Endothelial cell of umbilical vein (primary cell): ENCODE data around the gene CKS1B. TPM values are rescaled to one million over a fixed set of nuclear protein-coding genes. Genes with fewer than 3 reads are reported as not detected.

Experiments used
- BruUV-seq: library from RNA; stranded (reverse); fragments of 400-500 nt; replicated peaks from 2 replicates; lab custom pipeline; 2021; lab: Mats Ljungman, UMichigan
- CTCF ChIA-PET: fragments of 300-600, 350-600 bp; sonication (Branson Sonifier 250); formaldehyde crosslinking; loops from one replicate; lab custom pipeline; 2021; ENCODE audit warnings: antibody characterized with exemption, inconsistent platforms; lab: Charles Lee
- POLR2A ChIA-PET: fragments of 300-600, 350-600 bp; sonication (Branson Sonifier 250); formaldehyde crosslinking; loops from one replicate; lab custom pipeline; 2021; ENCODE audit warnings: antibody characterized with exemption, inconsistent platforms; lab: Charles Lee
- DNase-seq: peaks from one replicate; pipeline ENCODE4 v3.0.0-alpha.2; 2011; ENCODE audit warnings: low read depth, low spot score
- FAIRE-seq: peaks from 2 replicates; lab custom pipeline; 2011; peaks lifted over from hg19 to GRCh38; lab: Jason Lieb, UNC
- H2AFZ ChIP-seq: 2 replicates; pipeline ENCODE4 v1.6.0; 2012; ENCODE audit warnings: low read depth, low read length, control low read depth, inconsistent platforms
- H3K27ac ChIP-seq: 2 replicates; pipeline ENCODE4 v1.5.1; 2011; ENCODE audit warnings: low read depth, mild to moderate bottlenecking, control low read depth, low read length, moderate library complexity; ENCODE audit not compliant: insufficient read depth
- H3K27me3 ChIP-seq, 2 experiments: 2 replicates each; pipeline versions ENCODE4 v1.6.0 to v1.6.1; 2011; ENCODE audit warnings: low read length in 2 of 2, mixed read lengths in 1 of 2; ENCODE audit not compliant: control insufficient read depth in 2 of 2, insufficient read depth in 2 of 2
- H3K36me3 ChIP-seq, 2 experiments: 2 replicates in 1 of 2; 3 replicates in 1 of 2; pipeline ENCODE4 v1.5.1; 2011; ENCODE audit warnings: low read length in 2 of 2, mild to moderate bottlenecking in 1 of 2, moderate library complexity in 1 of 2; ENCODE audit not compliant: control insufficient read depth in 2 of 2, insufficient read depth in 2 of 2; ENCODE audit errors: extremely low read depth in 1 of 2
- H3K4me1 ChIP-seq: 3 replicates; pipeline ENCODE4 v1.5.1; 2011; ENCODE audit warnings: mild to moderate bottlenecking, low read length; ENCODE audit not compliant: control insufficient read depth, insufficient read depth; ENCODE audit errors: extremely low read depth
- H3K4me2 ChIP-seq: 2 replicates; pipeline ENCODE4 v1.6.1; 2011; ENCODE audit warnings: low read length, control low read depth, mixed read lengths; ENCODE audit not compliant: insufficient read depth
- H3K4me3 ChIP-seq, 3 experiments: fragments of 200-600 bp in 1 of 3; sonication (generic), shearing (Covaris generic) in 1 of 3; replicated peaks in 1 of 3; 2 replicates each; pipeline ENCODE4 v1.5.1; 2011 to 2016; ENCODE audit warnings: control low read depth in 3 of 3, low read length in 3 of 3, mild to moderate bottlenecking in 2 of 3, inconsistent platforms in 1 of 3, low read depth in 1 of 3, moderate library complexity in 1 of 3; ENCODE audit not compliant: insufficient read depth in 1 of 3
- H3K79me2 ChIP-seq: 2 replicates; pipeline ENCODE4 v1.6.0; 2012; ENCODE audit warnings: low read length, inconsistent platforms; ENCODE audit not compliant: control insufficient read depth, insufficient read depth
- H3K9ac ChIP-seq: replicated peaks from 2 replicates; pipeline ENCODE3; 2011; ENCODE audit warnings: low read length, control low read depth; ENCODE audit not compliant: insufficient read depth; ENCODE audit errors: extremely low read depth
- H3K9me1 ChIP-seq: replicated peaks from 3 replicates; pipeline ENCODE4 v1.6.0; 2011; ENCODE audit warnings: mild to moderate bottlenecking, low read length; ENCODE audit not compliant: control insufficient read depth, insufficient read depth; ENCODE audit errors: extremely low read depth
- H3K9me3 ChIP-seq: replicated peaks from 2 replicates; pipeline ENCODE4 v1.5.1; 2012; ENCODE audit warnings: low read length, inconsistent platforms; ENCODE audit not compliant: control insufficient read depth, insufficient read depth
- H4K20me1 ChIP-seq: replicated peaks from 2 replicates; pipeline ENCODE3; 2011; ENCODE audit warnings: mild to moderate bottlenecking, low read length; ENCODE audit not compliant: control insufficient read depth, insufficient read depth; ENCODE audit errors: extremely low read depth
- CTCF ChIP-seq, 2 donors: IDR thresholded peaks; 1 replicate in 1 of 2; 2 replicates in 1 of 2; pipeline ENCODE4 v1.5.1; 2011; ENCODE audit warnings: low read length in 2 of 2, mild to moderate bottlenecking in 2 of 2, moderate library complexity in 2 of 2, control low read depth in 1 of 2, inconsistent platforms in 1 of 2, low read depth in 1 of 2; ENCODE audit not compliant: insufficient read depth in 1 of 2; ENCODE audit errors: extremely low read depth in 1 of 2
- FOS ChIP-seq: IDR thresholded peaks from 2 replicates; pipeline ENCODE4 v1.6.1; 2011; ENCODE audit warnings: mild to moderate bottlenecking, low read length, moderate library complexity, borderline replicate concordance; ENCODE audit not compliant: insufficient read depth
- GATA2 ChIP-seq: IDR thresholded peaks from 2 replicates; pipeline ENCODE4 v1.7.0; 2011; ENCODE audit warnings: low read depth, mild to moderate bottlenecking, moderate library complexity, mixed read lengths, low read length; ENCODE audit not compliant: insufficient read length, insufficient read depth
- MAX ChIP-seq: IDR thresholded peaks from 2 replicates; pipeline ENCODE4 v1.6.1; 2011; ENCODE audit not compliant: insufficient read depth, insufficient read length
- MYC ChIP-seq: IDR thresholded peaks from one replicate; pipeline ENCODE4 v1.6.1; 2011; ENCODE audit warnings: mild to moderate bottlenecking, low read depth, low read length
- POLR2A ChIP-seq: IDR thresholded peaks from 2 replicates; pipeline ENCODE4 v1.6.1; 2012; ENCODE audit warnings: low read depth, mild to moderate bottlenecking, control low read depth, low read length
- dilution Hi-C: fragments of 300-500 bp; cut with MboI; formaldehyde crosslinking; loops from one replicate; pipeline ENCODE4 v1.15.0; 2019; ENCODE audit warnings: low sequenced_read_pairs; ENCODE audit not compliant: extremely low pct_ligation_motif_present
- intact Hi-C: fragments of 100-400 bp; cut with micrococcal nuclease; formaldehyde crosslinking; loops from one replicate; pipeline ENCODE4 v1.10.0; 2022
- polyA plus RNA-seq, 4 experiments: library from polyadenylated mRNA; depleted of rRNA in 3 of 4; stranded (reverse) in 3 of 4; unstranded in 1 of 4; fragments of >200 nt; gene quantifications; 2 replicates each; pipeline versions ENCODE4 v1.2.1 to v1.2.3, GENCODE V29; 2011 to 2012; ENCODE audit warnings: missing spikeins in 1 of 4
- total RNA-seq: library from RNA; stranded (reverse); gene quantifications from 2 replicates; pipeline ENCODE4 v1.2.3, GENCODE V29; 2021

The CKS1B gene
- total and polyA plus RNA-seq, 2 donors (not counting 3 experiments of a cell fraction or from before 2014, with no cell fraction given), result 126 to 280 TPM

- TF ChIP-seq POLR2A (no peak), MYC (no peak), FOS (no peak), MAX (no peak), CTCF (IDR thresholded peaks at IDR 0.05; ENCODE audit: extremely low read depth in 1 of 2, insufficient read depth in 1 of 2, low read depth in 1 of 2, low read length in 2 of 2) (peak; percentile 12 to 33), GATA2 (no peak)
Measured at GRCh38 chr1:154955718-154956543, 18.6 kb upstream of the CKS1B start, which contains the start of gene PBXIP1. Gene PBXIP1, minus strand, starts transcription at chr1:154956099. Its CDS starts 2,378 bp downstream, at chr1:154953721.

More at GRCh38 chr1:154955718-154956543, 18.6 kb upstream of the CKS1B start, which contains the start of gene PBXIP1:
- Histone ChIP-seq H3K4me2 (peak within 1 kb of the TSS; percentile 83), H2AFZ (peak within 1 kb of the TSS; percentile 80), H4K20me1 (no peaks in the 10 kb centered on the region), H3K9me3 (no peaks in the 10 kb centered on the region), H3K79me2 (peaks cover 6% of the 10 kb centered on the region), H3K4me1 (peaks cover 26% of the 10 kb centered on the region), H3K36me3 (peaks cover 0 to 14% of the 10 kb centered on the region in 2 experiments), H3K27ac (peak within 1 kb of the TSS; percentile 69), H3K27me3 (no peaks in the 10 kb centered on the region), H3K9ac (peak within 1 kb of the TSS; percentile 92), H3K4me3 (peak within 1 kb of the TSS; percentile 19 to 76 (median 57)), H3K9me1 (no peaks in the 10 kb centered on the region)
- FAIRE-seq (peak; percentile 98), DNase-seq (peak; percentile 98)
- BruUV-seq, result no TSS peak
- ChIA-PET POLR2A (interaction anchor here (0.5 to 1.4 kb wide), 6 partner anchors 9 to 43 kb away, joined by 3 to 5 read pairs (median 4); partner anchors contain the start of gene PMVK), CTCF (interaction anchor here (0.8 to 2.6 kb wide), 20 partner anchors 14 to 396 kb away, joined by 3 to 37 read pairs (median 6); partner anchors contain the start of genes ADAM15, FLAD1, LENEP and PMVK)
- dilution Hi-C loops (no loop called here), intact Hi-C loops (loop anchor here (1.0 to 2.0 kb wide), 5 partner anchors 17 to 397 kb away; partner anchors contain the start of genes PMVK and ZBTB7B)
